ENCODE data around the gene FAM184A.

GRCh38 chr6:119040636-119041035, 37.8 kb downstream of the FAM184A start:
- TF ChIP-seq CTCF (conservative IDR thresholded peaks at IDR 0.05; ENCODE audit: low read depth in 2 of 2) (no peak), EZH2 (IDR thresholded peaks at IDR 0.05; ENCODE audit: low read depth, unreplicated experiment) (no peak), ZNF114 (CRISPR knock-in tag; IDR thresholded peaks at IDR 0.05) (no peak), REST (IDR thresholded peaks at IDR 0.05; ENCODE audit: unreplicated experiment) (no peak), ETS1 (IDR thresholded peaks at IDR 0.05) (no peak), EZH2phosphoT487 (IDR thresholded peaks at IDR 0.05; ENCODE audit: unreplicated experiment) (no peak), JUNB (IDR thresholded peaks at IDR 0.05; ENCODE audit: unreplicated experiment) (no peak), CREB1 (CRISPR knock-in tag; IDR thresholded peaks at IDR 0.05; ENCODE audit: low read depth) (no peak), POLR2AphosphoS5 (IDR thresholded peaks at IDR 0.05; ENCODE audit: low read depth) (no peak), NANOG (IDR thresholded peaks at IDR 0.05; ENCODE audit: borderline replicate concordance) (no peak), STAT1 (IDR thresholded peaks at IDR 0.05; ENCODE audit: unreplicated experiment) (no peak)

All from GM23338 (cell line).